D721Med (cell line): Measurements from ENCODE around the gene RHBDL3.

ENCODE experiments used
- DNase-seq: peaks from one replicate; pipeline ENCODE4 v3.0.0; 2011; ENCODE audit warnings: low spot score; ENCODE audit not compliant: insufficient read length
- FAIRE-seq: peaks from 2 replicates; lab custom pipeline; 2011; peaks lifted over from hg19 to GRCh38; lab: Jason Lieb, UNC
- TF ChIP-seq, protein P1 (sequence below): IDR thresholded peaks from 2 replicates; pipeline ENCODE4 v1.5.1; 2012; ENCODE audit warnings: mild to moderate bottlenecking, control low read depth; ENCODE audit not compliant: insufficient read depth; ENCODE audit errors: missing control alignments

RHBDL3 gene

DNA sequence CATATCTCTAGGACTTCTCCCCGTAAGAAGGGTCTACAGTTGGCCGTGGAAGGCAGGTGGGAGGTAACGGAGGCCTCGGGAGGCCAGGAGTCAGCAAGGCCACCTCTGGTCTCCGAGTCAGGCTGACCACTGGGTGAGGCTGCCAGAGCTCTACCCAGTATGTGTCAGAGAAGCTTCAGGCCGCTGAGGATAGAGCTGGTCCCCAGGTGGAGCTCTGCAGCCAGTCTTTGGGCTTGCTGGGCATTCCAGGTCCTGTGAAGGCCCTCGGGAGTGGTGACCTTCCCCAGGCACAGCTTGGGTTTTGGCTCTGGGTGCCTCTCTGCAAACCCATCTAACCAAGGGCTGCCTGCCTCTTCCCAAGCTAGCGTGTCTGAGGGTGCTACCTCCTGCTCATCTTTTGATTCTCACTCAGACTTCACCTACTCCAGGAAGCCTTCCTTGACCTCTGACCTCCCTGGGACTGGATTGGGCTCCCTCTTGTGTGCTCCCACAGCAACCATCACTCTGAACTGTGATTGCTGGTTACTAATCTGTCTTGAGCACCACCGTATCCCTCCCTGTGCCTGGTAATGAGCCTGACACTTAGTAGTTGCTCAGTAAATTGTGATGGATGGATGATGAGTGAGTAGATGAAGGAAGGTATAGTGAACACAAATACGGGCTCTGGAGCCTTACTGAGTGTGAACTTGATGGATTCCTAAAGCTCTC is 22.3 kb downstream of the RHBDL3 start:
- no peak for FAIRE-seq
- TF ChIP-seq, protein P1, sequence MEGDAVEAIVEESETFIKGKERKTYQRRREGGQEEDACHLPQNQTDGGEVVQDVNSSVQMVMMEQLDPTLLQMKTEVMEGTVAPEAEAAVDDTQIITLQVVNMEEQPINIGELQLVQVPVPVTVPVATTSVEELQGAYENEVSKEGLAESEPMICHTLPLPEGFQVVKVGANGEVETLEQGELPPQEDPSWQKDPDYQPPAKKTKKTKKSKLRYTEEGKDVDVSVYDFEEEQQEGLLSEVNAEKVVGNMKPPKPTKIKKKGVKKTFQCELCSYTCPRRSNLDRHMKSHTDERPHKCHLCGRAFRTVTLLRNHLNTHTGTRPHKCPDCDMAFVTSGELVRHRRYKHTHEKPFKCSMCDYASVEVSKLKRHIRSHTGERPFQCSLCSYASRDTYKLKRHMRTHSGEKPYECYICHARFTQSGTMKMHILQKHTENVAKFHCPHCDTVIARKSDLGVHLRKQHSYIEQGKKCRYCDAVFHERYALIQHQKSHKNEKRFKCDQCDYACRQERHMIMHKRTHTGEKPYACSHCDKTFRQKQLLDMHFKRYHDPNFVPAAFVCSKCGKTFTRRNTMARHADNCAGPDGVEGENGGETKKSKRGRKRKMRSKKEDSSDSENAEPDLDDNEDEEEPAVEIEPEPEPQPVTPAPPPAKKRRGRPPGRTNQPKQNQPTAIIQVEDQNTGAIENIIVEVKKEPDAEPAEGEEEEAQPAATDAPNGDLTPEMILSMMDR, result no peak
- no peak for DNase-seq

GRCh38 chr17:32288615-32289014 is 23.0 kb downstream of the RHBDL3 start:
- DNase-seq, result no peak
- no peak for FAIRE-seq
- TF ChIP-seq, protein P1, result no peak

DNA sequence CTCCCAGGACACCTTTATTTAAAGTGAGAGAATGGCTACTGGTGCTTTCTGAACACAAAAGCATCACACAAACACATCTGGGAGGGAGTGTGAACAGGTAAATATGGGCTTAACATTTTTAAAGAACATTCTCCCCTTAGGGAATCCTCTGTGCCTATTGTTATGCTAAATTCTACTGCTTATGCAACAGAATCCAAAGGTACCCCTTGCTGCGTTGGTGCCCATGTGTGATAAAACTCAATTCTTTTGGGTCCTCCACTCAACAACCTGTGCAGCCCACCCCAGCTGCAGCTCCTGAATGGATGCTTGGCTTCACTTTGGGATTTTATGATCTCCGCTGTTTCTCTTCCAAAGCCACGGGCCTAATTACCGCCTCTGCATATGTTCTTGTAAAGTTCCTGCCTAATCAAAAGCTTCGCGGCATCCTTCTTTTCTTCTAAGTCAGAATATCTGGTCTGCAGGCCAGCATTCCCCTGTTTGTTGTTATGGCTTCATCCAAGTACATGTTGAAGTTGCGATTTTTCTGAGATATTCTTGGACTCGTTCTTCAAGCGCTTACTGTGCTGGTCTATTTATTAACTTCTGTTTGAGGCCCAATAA is 23.9 kb downstream of the RHBDL3 start:
- FAIRE-seq (no peak), DNase-seq (no peak)
- TF ChIP-seq, protein P1, result no peak

GRCh38 chr17:32292094-32292493 is 26.5 kb downstream of the RHBDL3 start:
- no peak for DNase-seq
- TF ChIP-seq, protein P1, result no peak
- no peak for FAIRE-seq

- TF ChIP-seq, protein P1, result no peak
- DNase-seq (no peak), FAIRE-seq (no peak)
Measured at GRCh38 chr17:32297424-32297823, 31.8 kb downstream of the RHBDL3 start.

- no peak for DNase-seq
- FAIRE-seq, result no peak
Measured at GRCh38 chr17:32297860-32298259, 32.2 kb downstream of the RHBDL3 start.

More at GRCh38 chr17:32297860-32298259, 32.2 kb downstream of the RHBDL3 start:
- TF ChIP-seq, protein P1, result no peak
